ENCODE data around the gene CABYR. TPM values are rescaled to one million over a fixed set of nuclear protein-coding genes. Genes with fewer than 3 reads are reported as not detected.

The CABYR gene
- total RNA-seq, 2 experiments from 2014 or later: 0.46 to 0.83 TPM

GRCh38 chr18:24209558-24209957, 70.7 kb downstream of the CABYR start:
- Mint-ChIP-seq H3K9me3 (ENCODE audit: low read depth) (no peaks in the 10 kb centered on the region), H3K27ac (no peak overlapping the region), H3K27me3 (peaks cover 2% of the 10 kb centered on the region), H3K4me1 (peaks cover 4% of the 10 kb centered on the region), H3K4me3 (no peak overlapping the region), H3K36me3 (ENCODE audit: low read depth) (no peaks in the 10 kb centered on the region)
- ChIA-PET POLR2A (no interaction called here), CTCF (no interaction called here)
- DNase-seq: no peak
- no peak for ATAC-seq
- intact Hi-C loops (cut with DNase I, micrococcal nuclease): no loop called here

Other genes starting within 250 kb of the CABYR start
- 10 to 100 TPM; 22.2 to 28.6 TPM for gene TTC39C, start 124.3 kb upstream of the CABYR start, total RNA-seq

All from activated CD4-positive, alpha-beta T cell treated with anti-CD3 and anti-CD28 coated beads for 36 hours (primary cell).